Measurements from ENCODE around the gene COL4A2. TPM values are rescaled to one million over a fixed set of nuclear protein-coding genes. Genes with fewer than 3 reads are reported as not detected.

The COL4A2 gene
- total RNA-seq, 1 experiment from 2014 or later = 1.6 TPM

- CTCF ChIA-PET = no interaction called here
- no peak overlapping the region for H3K27ac ChIP-seq (ENCODE audit: low read depth, low read length)
These were observed 125.4 kb downstream of the COL4A2 start for GRCh38 chr13:110432522-110432921.

More at GRCh38 chr13:110432522-110432921, 125.4 kb downstream of the COL4A2 start:
- H3K27me3 ChIP-seq (ENCODE audit: insufficient read depth, low read length) = no peaks in the 10 kb centered on the region
- H3K4me2 ChIP-seq (ENCODE audit: low read length) = no peak overlapping the region
- ChIA-PET POLR2A (no interaction called here), RAD21 (ENCODE audit: low non-redundant PET in 1 of 2, low total read pairs in 2 of 2, uncharacterized antibody in 2 of 2, unreplicated experiment in 2 of 2) (no interaction called here)
- DNase-seq (ENCODE audit: low read depth, low spot score) = no peak
- BruUV-seq (replicated peaks) = no TSS peak
- no peak overlapping the region for H3K4me3 ChIP-seq (replicated peaks in 1 of 2; ENCODE audit: low read depth in 1 of 2, low read length in 2 of 2)
- H3K9me3 ChIP-seq (ENCODE audit: control insufficient read depth in 1 of 2, insufficient read depth in 1 of 2, low read depth in 1 of 2, low read length in 2 of 2) = no peaks in the 10 kb centered on the region
- no peaks in the 10 kb centered on the region for H4K20me1 ChIP-seq (ENCODE audit: insufficient read depth)
- no peak for TF ChIP-seq TCF7L2 (IDR thresholded peaks at IDR 0.05; ENCODE audit: borderline replicate concordance, extremely low read depth, insufficient read depth, insufficient read length)
- no peak for TF ChIP-seq ZFX (IDR thresholded peaks at IDR 0.05)
- TF ChIP-seq EZH2phosphoT487 (IDR thresholded peaks at IDR 0.05; ENCODE audit: borderline replicate concordance) = no peak
- TF ChIP-seq SIN3A (IDR thresholded peaks at IDR 0.05; ENCODE audit: low read depth) = no peak
- TF ChIP-seq SP1 (IDR thresholded peaks at IDR 0.05; ENCODE audit: low read depth) = no peak
- TF ChIP-seq CBX3 (IDR thresholded peaks at IDR 0.05; ENCODE audit: low read depth) = no peak
- TF ChIP-seq RAD21 (IDR thresholded peaks at IDR 0.05; ENCODE audit: low read depth) = no peak
- no peak for TF ChIP-seq ATF3 (IDR thresholded peaks at IDR 0.05)
- TF ChIP-seq CEBPB (IDR thresholded peaks at IDR 0.05; ENCODE audit: low read depth) = no peak
- TF ChIP-seq CTCF (IDR thresholded peaks at IDR 0.05 in 2 of 3, conservative IDR thresholded peaks at IDR 0.05 in 1 of 3; ENCODE audit: borderline replicate concordance in 1 of 3, insufficient read depth in 1 of 3, low read depth in 2 of 3, low read length in 2 of 3) = no peak
- TF ChIP-seq FOSL1 (IDR thresholded peaks at IDR 0.05; ENCODE audit: low read depth) = no peak
- no peak for TF ChIP-seq MAX (IDR thresholded peaks at IDR 0.05)
- no peak for TF ChIP-seq POLR2A (IDR thresholded peaks at IDR 0.05; ENCODE audit: borderline replicate concordance, extremely low read depth, insufficient read depth, insufficient read length)
- no peak for TF ChIP-seq POLR2AphosphoS5 (IDR thresholded peaks at IDR 0.05; ENCODE audit: low read depth, low read length)
- no peak for TF ChIP-seq JUND (IDR thresholded peaks at IDR 0.05)
- TF ChIP-seq ZNF274 (IDR thresholded peaks at IDR 0.05; ENCODE audit: low read depth, low read length) = no peak
- TF ChIP-seq EGR1 (IDR thresholded peaks at IDR 0.05; ENCODE audit: low read depth) = no peak
- TF ChIP-seq ELF1 (IDR thresholded peaks at IDR 0.05; ENCODE audit: borderline replicate concordance, low read depth) = no peak
- no peak for TF ChIP-seq REST (IDR thresholded peaks at IDR 0.05; ENCODE audit: low read depth)
- intact Hi-C loops (cut with micrococcal nuclease) = no loop called here
- no peaks in the 10 kb centered on the region for H3K9me2 ChIP-seq (ENCODE audit: insufficient read depth)
- ATAC-seq = no peak
- H3K9ac ChIP-seq (ENCODE audit: low read length) = no peak overlapping the region
- no peak overlapping the region for H2AFZ ChIP-seq (ENCODE audit: low read depth, low read length, poor library complexity, severe bottlenecking)
- no peaks in the 10 kb centered on the region for H3K4me1 ChIP-seq (ENCODE audit: control insufficient read depth in 1 of 2, insufficient read depth in 2 of 2, low read length in 2 of 2)
- no peaks in the 10 kb centered on the region for H3K36me3 ChIP-seq (ENCODE audit: control insufficient read depth in 1 of 2, insufficient read depth in 2 of 2, low read length in 2 of 2)
- H3K79me2 ChIP-seq (ENCODE audit: insufficient read depth, low read length) = no peaks in the 10 kb centered on the region
